Stomach (tissue), 9 donors: ENCODE data around the gene SNX5. TPM values are rescaled to one million over a fixed set of nuclear protein-coding genes. Genes with fewer than 3 reads are reported as not detected.

Source experiments
- DNase-seq, 2 donors: peaks; one replicate each; pipeline versions ENCODE4 v3.0.0 to v3.0.0-alpha.2; 2013 to 2019
- H3K27ac ChIP-seq, 5 donors: fragments of 200-600 bp in 4 of 5; sonication (generic) in 4 of 5; one replicate each; pipeline ENCODE4 v1.5.1; 2013 to 2019; ENCODE audit warnings: mild to moderate bottlenecking in 1 of 5, moderate library complexity in 1 of 5
- H3K27me3 ChIP-seq, 3 donors: fragments of 200-600 bp; sonication (generic); one replicate each; pipeline ENCODE4 v1.5.1; 2017 to 2019; ENCODE audit warnings: mixed run types in 1 of 3
- H3K36me3 ChIP-seq, 4 donors: fragments of 200-600 bp; sonication (generic); 1 replicate in 3 of 4; 2 replicates in 1 of 4; pipeline ENCODE4 v1.5.1; 2016 to 2019
- H3K4me1 ChIP-seq, 4 donors: fragments of 200-600 bp; sonication (generic); one replicate each; pipeline ENCODE4 v1.5.1; 2016 to 2019
- H3K4me3 ChIP-seq, 4 donors: fragments of 200-600 bp; sonication (generic) in 3 of 4; one replicate each; pipeline ENCODE4 v1.5.1; 2016 to 2019; ENCODE audit warnings: mild to moderate bottlenecking in 1 of 4
- H3K9me3 ChIP-seq, 4 donors: fragments of 200-600 bp; sonication (generic); one replicate each; pipeline ENCODE4 v1.5.1; 2016 to 2019
- CTCF ChIP-seq, 7 experiments: fragments of 450-650 bp in 4 of 7; fragments of 200-600 bp in 3 of 7; sonication (generic) in 3 of 7; IDR thresholded peaks; one replicate each; pipeline ENCODE4 v1.5.1; 2016 to 2019; ENCODE audit warnings: antibody characterized with exemption in 7 of 7, control low read depth in 2 of 7, mild to moderate bottlenecking in 1 of 7
- EP300 ChIP-seq: sonication (generic); formaldehyde crosslinking; IDR thresholded peaks from one replicate; pipeline ENCODE4 v1.6.1; 2017; ENCODE audit warnings: antibody characterized with exemption
- POLR2A ChIP-seq, 4 donors: fragments of 450-650 bp; IDR thresholded peaks; one replicate each; pipeline ENCODE4 v1.6.1; 2016; ENCODE audit warnings: antibody characterized with exemption in 4 of 4, control low read depth in 2 of 4, mild to moderate bottlenecking in 1 of 4, moderate library complexity in 1 of 4
- POLR2AphosphoS5 ChIP-seq, 3 donors: sonication (generic); formaldehyde crosslinking; IDR thresholded peaks; one replicate each; pipeline ENCODE4 v1.6.1; 2016; ENCODE audit warnings: antibody characterized with exemption in 3 of 3
- WGBS, 5 donors: extraction: QIAGEN DNeasy Blood & Tissue Kit in 3 of 5; methylation state at CpG; one replicate each; pipeline versions ENCODE4 v1.1.5 to v1.1.7; 2013 to 2018; 5-methylcytosine and 5-hydroxymethylcytosine counted together
- intact Hi-C: fragments of 100-400 bp; cut with DNase I; formaldehyde crosslinking; loops from one replicate; pipeline ENCODE4 v1.15.1; 2023; ENCODE audit warnings: low total_unique reads
- polyA plus RNA-seq, 3 donors: library from polyadenylated mRNA; stranded (reverse); fragments of 200-250 nt; gene quantifications; one replicate each; pipeline ENCODE4 v1.2.3, GENCODE V29; 2013
- total RNA-seq, 5 donors: library from RNA; depleted of rRNA; stranded (reverse); fragments of >200 nt; gene quantifications; one replicate each; pipeline versions ENCODE4 v1.1.0 to v1.2.3, GENCODE V29; 2014 to 2016
- donor health status: healthy with polysubstance abuse.
- donor health status: Bipolar disorder and iron deficiency.
- donor health status: healthy.

SNX5 gene
- total and polyA plus RNA-seq, 8 donors, result 47.3 to 202 (median 103) TPM

- intact Hi-C loops, result no loop called here
- TF ChIP-seq POLR2AphosphoS5 (IDR thresholded peaks at IDR 0.05) (no peak), EP300 (no peak), CTCF (IDR thresholded peaks at IDR 0.05) (no peak), POLR2A (IDR thresholded peaks at IDR 0.05) (no peak)
- Histone ChIP-seq H3K9me3 (no peaks in the 10 kb centered on the region), H3K27me3 (no peaks in the 10 kb centered on the region), H3K27ac (peak overlapping the region in 4 of 5 donors; percentile 56 to 70 (median 61)), H3K36me3 (no peaks in the 10 kb centered on the region), H3K4me3 (no peak overlapping the region), H3K4me1 (peaks cover 7 to 23% (median 10%) of the 10 kb centered on the region in 4 donors)
- WGBS, 5 donors, result 61 to 76% (median 70%) methylated on average over 4 of the region's 4 CpGs
- DNase-seq, result peak in 1 of 2 donors; percentile 36
Observed at GRCh38 chr20:17909869-17910321, 58.7 kb downstream of the SNX5 start.

GRCh38 chr20:17905544-17905943 is 63.0 kb downstream of the SNX5 start:
- Histone ChIP-seq H3K9me3 (no peaks in the 10 kb centered on the region), H3K4me3 (no peak overlapping the region), H3K36me3 (no peaks in the 10 kb centered on the region), H3K27me3 (no peaks in the 10 kb centered on the region), H3K27ac (no peak overlapping the region), H3K4me1 (peaks cover 3 to 10% (median 4%) of the 10 kb centered on the region in 4 donors)
- TF ChIP-seq EP300 (no peak), POLR2AphosphoS5 (IDR thresholded peaks at IDR 0.05) (no peak), POLR2A (IDR thresholded peaks at IDR 0.05) (no peak), CTCF (IDR thresholded peaks at IDR 0.05) (no peak)
- intact Hi-C loops, result no loop called here
- WGBS, 5 donors, result 92 to 96% (median 92%) methylated on average over 7 of the region's 7 CpGs
- DNase-seq, result no peak

GRCh38 chr20:17904027-17904426 is 64.6 kb downstream of the SNX5 start:
- no peak for TF ChIP-seq POLR2A (IDR thresholded peaks at IDR 0.05)
- TF ChIP-seq CTCF (IDR thresholded peaks at IDR 0.05), result no peak
- TF ChIP-seq EP300, result no peak
- TF ChIP-seq POLR2AphosphoS5 (IDR thresholded peaks at IDR 0.05), result no peak
- H3K4me1 ChIP-seq, result no peaks in the 10 kb centered on the region
- no peaks in the 10 kb centered on the region for H3K36me3 ChIP-seq
- DNase-seq, result no peak
- no peaks in the 10 kb centered on the region for H3K9me3 ChIP-seq
- H3K27ac ChIP-seq, result no peak overlapping the region
- H3K27me3 ChIP-seq, result no peaks in the 10 kb centered on the region
- WGBS, 5 donors, result 57 to 79% (median 72%) methylated on average over 3 of the region's 3 CpGs
- intact Hi-C loops, result no loop called here
- no peak overlapping the region for H3K4me3 ChIP-seq

GRCh38 chr20:17902531-17903083 is 66.0 kb downstream of the SNX5 start:
- no peak for DNase-seq
- WGBS, 5 donors, result 82 to 89% (median 88%) methylated on average over 4 of the region's 4 CpGs
- Histone ChIP-seq H3K4me3 (no peak overlapping the region), H3K27ac (no peak overlapping the region), H3K9me3 (no peaks in the 10 kb centered on the region), H3K4me1 (peaks cover 0 to 7% (median 3%) of the 10 kb centered on the region in 4 donors), H3K27me3 (no peaks in the 10 kb centered on the region), H3K36me3 (no peaks in the 10 kb centered on the region)
- TF ChIP-seq EP300 (no peak), POLR2AphosphoS5 (IDR thresholded peaks at IDR 0.05) (no peak), POLR2A (IDR thresholded peaks at IDR 0.05) (no peak), CTCF (IDR thresholded peaks at IDR 0.05) (no peak)
- intact Hi-C loops, result no loop called here
